ENCODE measurements around the gene PNMA8B.

The PNMA8B gene

GRCh38 chr19:46487178-46487801, 8.4 kb downstream of the PNMA8B start:
- no peak overlapping the region for H3K4me3 ChIP-seq (ENCODE audit: low read depth, low read length)
- no peak for TF ChIP-seq CTCF (IDR thresholded peaks at IDR 0.05; ENCODE audit: low read depth, low read length, missing control alignments)
- no peak for DNase-seq (ENCODE audit: low read depth)

GRCh38 chr19:46486358-46486757, 9.3 kb downstream of the PNMA8B start:
- H3K4me3 ChIP-seq (ENCODE audit: low read depth, low read length) = no peak overlapping the region
- TF ChIP-seq CTCF (IDR thresholded peaks at IDR 0.05; ENCODE audit: low read depth, low read length, missing control alignments) = no peak
- DNase-seq (ENCODE audit: low read depth) = no peak

- H3K4me3 ChIP-seq (ENCODE audit: low read depth, low read length) = no peak overlapping the region
- no peak for TF ChIP-seq CTCF (IDR thresholded peaks at IDR 0.05; ENCODE audit: low read depth, low read length, missing control alignments)
- no peak for DNase-seq (ENCODE audit: low read depth)
Observed at GRCh38 chr19:46484656-46485055, 11.0 kb downstream of the PNMA8B start.

GRCh38 chr19:46482631-46483030, 13.0 kb downstream of the PNMA8B start:
- no peak overlapping the region for H3K4me3 ChIP-seq (ENCODE audit: low read depth, low read length)
- DNase-seq (ENCODE audit: low read depth) = no peak
- TF ChIP-seq CTCF (IDR thresholded peaks at IDR 0.05; ENCODE audit: low read depth, low read length, missing control alignments) = no peak

GRCh38 chr19:46481947-46482346, 13.7 kb downstream of the PNMA8B start:
- no peak overlapping the region for H3K4me3 ChIP-seq (ENCODE audit: low read depth, low read length)
- TF ChIP-seq CTCF (IDR thresholded peaks at IDR 0.05; ENCODE audit: low read depth, low read length, missing control alignments) = no peak
- no peak for DNase-seq (ENCODE audit: low read depth)

GRCh38 chr19:46481223-46481848, 14.3 kb downstream of the PNMA8B start:
- TF ChIP-seq CTCF (IDR thresholded peaks at IDR 0.05; ENCODE audit: low read depth, low read length, missing control alignments) = no peak
- no peak for DNase-seq (ENCODE audit: low read depth)
- H3K4me3 ChIP-seq (ENCODE audit: low read depth, low read length) = no peak overlapping the region

- no peak for TF ChIP-seq CTCF (IDR thresholded peaks at IDR 0.05; ENCODE audit: low read depth, low read length, missing control alignments)
- no peak overlapping the region for H3K4me3 ChIP-seq (ENCODE audit: low read depth, low read length)
- no peak for DNase-seq (ENCODE audit: low read depth)
Observed at GRCh38 chr19:46480415-46480814, 15.3 kb downstream of the PNMA8B start.
